HG02678 (cell line): ENCODE results near the gene UVSSA.

Experiments
- ATAC-seq: cut with Tn5 transposase; IDR thresholded peaks from one replicate; pipeline ENCODE4 v1.9.1; 2021; ENCODE audit warnings: mild to moderate bottlenecking, moderate library complexity; ENCODE audit not compliant: unreplicated experiment

The UVSSA gene

GRCh38 chr4:1345903-1346780, 866 bp upstream of the UVSSA start:
- ATAC-seq, result peak; percentile 2

GRCh38 chr4:1347410-1347864, 429 bp downstream of the UVSSA start:
- ATAC-seq, result peak; percentile 29

DNA sequence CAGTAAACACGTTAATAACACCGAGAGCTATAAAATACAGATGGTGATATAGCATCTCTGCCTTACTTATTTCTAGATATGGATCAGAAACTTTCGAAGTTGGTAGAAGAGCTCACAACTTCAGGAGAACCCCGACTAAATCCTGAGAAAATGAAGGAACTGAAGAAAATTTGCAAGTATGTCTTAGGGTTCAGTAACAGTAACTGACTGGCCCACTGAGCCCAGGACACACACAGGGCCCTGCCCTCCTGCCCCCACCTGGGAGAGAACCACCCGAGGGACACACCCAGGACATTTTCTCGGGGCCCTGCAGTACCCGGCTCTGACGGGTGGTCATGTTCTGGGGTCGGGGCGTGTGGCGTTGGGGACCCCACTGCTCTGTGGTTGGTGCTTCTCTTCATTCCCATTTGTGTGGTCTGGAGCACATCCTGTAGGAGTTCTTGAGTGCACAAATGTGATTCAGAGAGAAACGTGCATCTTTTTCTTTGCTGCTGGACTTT, 1.1 kb downstream of the UVSSA start:
- no peak for ATAC-seq

GRCh38 chr4:1348746-1349145, 1.7 kb downstream of the UVSSA start:
- ATAC-seq, result no peak

DNA sequence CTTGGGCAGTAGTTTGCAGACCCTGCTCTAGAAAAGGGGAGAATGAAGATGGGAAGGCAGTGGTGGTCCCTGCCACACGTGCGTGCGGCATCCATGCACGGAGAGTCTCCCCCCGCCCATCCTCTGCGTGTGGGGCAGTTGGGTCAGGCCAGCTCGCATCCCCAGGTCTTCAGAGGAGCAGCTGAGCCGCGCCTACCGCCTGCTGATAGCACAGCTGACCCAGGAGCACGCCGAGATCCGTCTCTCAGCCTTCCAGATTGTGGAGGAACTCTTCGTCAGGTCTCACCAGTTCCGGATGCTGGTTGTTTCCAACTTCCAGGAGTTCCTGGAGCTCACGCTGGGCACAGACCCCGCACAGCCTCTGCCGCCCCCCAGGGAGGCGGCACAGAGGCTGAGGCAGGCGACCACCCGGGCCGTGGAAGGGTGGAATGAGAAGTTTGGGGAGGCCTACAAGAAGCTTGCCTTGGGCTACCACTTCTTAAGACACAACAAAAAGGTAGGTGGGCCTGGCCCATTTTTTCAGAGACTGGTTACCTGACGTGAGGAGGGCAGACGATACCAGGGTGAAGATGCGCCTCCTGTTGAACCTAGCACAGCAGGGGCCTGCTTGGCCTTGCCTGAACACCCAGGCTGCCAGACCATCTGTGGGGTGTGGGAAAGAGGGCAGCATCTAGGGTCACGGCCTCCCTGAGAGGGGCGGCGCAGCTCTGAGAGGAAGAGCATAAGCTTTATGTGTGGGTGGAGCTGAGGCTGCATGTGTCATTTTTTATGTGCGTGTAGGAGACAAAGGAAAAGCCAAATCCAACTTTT, 2.6 kb downstream of the UVSSA start:
- ATAC-seq, result no peak

- no peak for ATAC-seq
These were observed 3.1 kb downstream of the UVSSA start for GRCh38 chr4:1350169-1350520.

DNA sequence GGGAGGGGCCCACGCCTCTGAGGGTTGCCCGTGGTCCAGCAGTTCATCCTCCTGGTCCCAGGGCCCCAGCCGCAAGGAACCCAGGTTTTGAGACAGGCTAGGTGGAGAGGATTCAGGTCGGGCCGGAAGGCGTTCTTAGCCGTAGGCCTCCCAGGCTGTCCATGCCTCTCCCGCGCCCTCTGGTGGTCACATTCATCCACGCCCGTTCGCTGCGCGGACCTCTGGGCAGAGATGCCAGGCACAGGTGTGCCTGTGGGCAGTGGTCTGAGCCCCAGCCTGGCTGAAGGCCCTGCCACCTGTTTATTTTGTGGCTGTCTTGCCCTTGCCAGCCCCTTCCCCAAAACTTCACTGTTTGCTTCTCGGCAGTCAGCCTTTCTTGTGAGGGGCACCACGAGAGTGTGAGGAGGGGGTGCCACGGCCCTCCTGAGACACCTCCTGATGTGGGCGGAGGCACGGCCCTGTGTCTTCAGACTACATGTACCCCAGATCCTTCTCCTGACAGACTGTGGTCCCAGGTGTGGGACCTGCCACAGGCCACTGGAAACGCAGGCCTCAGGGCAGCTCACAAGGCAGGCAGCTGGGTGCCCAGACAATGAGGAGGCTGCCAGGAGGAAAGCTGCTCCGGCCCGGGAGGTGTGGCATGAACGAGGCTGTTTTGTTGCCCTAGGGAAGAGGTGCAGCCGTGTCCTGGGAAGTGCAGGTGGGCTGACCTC, 5.0 kb downstream of the UVSSA start:
- no peak for ATAC-seq

GRCh38 chr4:1352567-1352900, 5.5 kb downstream of the UVSSA start:
- ATAC-seq, result no peak

GRCh38 chr4:1353186-1354055, 6.4 kb downstream of the UVSSA start:
- no peak for ATAC-seq

DNA sequence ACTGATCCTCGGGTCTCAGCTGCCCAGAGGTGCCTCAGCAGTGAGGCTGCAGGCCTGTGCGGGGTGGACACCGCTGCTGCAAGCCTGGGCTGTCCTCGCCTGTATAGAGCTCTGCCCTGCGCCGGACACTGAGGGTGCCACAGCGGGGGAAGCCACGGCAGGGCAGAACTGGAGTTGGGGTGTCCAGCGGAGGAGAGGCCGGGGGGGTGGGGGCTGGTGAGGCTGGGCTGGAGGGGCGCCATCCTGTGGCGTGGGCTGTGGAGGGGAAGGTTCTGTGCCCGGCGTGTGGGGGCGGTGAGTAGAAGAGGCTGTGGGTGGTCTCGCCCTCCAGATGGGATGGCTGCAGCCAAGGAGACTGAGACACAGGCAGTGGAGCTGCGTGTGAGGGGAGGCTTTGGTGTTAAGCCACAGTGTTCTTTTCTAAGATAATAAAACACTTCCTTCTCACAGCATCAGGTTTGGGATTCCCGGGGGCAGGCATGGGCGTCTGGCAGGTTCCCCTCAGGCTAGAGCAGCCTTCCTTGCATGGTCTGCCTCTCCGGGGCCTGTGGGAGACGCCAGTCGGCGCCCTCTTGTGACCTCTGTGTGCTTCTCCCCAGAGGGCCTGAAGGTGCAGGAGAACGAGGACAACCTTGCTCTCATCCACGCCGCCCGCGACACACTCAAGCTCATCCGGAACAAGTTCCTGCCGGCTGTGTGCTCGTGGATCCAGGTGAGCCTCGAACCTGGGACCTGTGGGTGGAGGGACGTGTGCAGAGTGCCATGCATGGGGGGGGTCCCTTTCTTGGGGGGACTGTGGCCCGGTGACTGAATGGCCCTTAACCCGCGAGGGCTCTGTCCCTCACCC, 7.4 kb downstream of the UVSSA start:
- ATAC-seq, result no peak

- ATAC-seq, result no peak
These were observed 7.9 kb downstream of the UVSSA start for GRCh38 chr4:1354983-1355275.

- no peak for ATAC-seq
These were observed 8.4 kb downstream of the UVSSA start for GRCh38 chr4:1355378-1355777.

DNA sequence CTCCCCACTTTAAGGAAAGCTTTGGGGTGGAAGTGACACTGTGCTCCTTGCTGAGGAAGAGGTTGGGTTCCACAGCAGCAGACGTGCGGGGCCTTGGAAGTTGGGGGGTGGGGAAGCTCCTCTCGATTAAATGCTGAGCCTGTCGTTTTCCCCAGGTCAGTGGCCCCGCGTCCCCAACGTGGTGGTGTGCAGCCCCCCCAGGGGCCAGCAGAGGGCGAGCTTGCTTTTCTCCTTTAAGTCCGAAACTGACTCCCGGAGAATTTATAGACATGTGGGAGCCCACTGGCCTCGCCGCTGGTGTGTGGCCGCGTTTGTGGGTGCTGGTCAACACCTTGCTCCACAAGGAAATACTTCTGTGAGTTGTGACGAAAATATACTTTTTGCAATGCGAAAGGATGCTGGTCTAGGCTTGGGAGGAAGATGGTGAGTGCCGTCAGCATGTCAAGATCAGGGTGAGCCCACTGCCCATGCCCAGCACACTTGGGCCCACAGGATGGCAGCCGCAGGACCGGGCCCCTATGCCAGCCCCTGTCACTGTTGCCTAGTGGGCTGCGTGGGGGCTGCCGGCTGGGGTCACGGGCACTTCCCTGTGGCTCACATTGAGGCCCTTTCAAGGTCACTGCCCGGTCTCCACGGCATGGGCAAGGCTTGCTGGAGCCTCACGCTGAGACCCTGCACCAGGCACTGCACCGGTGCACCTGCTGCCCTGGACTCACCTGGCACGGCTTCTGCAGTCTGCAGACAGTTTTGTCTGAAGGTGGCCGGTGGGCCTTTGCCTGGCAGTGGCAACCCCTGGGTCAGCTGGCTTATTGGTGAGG, 9.4 kb downstream of the UVSSA start:
- no peak for ATAC-seq

DNA sequence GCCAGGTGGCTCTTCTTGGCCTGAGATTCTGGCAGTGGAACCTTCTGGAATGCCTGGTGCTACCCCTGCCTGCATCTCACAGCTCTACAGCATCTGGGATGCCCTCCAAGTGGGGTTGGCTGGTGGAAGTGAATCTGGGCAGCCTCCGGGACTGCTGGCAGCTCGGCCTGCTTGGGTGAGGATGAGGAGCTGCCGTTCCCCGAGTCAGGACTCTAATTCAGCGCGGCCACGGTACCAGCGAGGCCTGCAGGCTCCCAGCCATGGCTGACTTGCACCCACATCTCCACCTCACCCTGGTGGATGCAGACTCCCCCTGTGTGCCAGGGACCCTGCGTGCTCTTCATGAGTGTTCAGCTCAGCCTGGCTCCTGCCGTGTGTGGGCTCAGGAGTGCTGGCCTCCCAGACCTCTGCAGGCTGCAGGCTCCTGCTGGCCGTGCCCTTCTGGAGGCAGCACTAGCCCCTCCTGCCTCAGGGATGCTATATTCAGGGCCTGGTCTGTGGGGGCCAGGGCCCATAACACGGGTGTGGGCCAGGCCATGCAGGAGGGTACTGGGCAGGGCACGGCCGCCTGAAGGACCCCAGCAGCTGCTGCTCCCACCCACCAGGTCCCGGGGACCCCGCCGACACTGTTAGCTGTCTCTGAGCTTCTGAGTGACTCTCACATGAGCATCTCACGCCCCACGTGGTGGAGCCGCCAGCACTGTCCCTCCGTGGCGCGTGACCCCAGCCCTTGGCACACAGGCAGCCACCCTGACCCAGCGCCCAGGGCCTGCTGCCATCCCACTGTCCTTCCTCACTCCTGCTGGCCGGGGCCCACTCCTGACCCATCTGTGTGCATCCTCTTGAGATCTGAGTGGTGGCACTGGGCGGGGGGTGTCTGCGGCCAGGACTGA, 10.6 kb downstream of the UVSSA start:
- no peak for ATAC-seq

DNA sequence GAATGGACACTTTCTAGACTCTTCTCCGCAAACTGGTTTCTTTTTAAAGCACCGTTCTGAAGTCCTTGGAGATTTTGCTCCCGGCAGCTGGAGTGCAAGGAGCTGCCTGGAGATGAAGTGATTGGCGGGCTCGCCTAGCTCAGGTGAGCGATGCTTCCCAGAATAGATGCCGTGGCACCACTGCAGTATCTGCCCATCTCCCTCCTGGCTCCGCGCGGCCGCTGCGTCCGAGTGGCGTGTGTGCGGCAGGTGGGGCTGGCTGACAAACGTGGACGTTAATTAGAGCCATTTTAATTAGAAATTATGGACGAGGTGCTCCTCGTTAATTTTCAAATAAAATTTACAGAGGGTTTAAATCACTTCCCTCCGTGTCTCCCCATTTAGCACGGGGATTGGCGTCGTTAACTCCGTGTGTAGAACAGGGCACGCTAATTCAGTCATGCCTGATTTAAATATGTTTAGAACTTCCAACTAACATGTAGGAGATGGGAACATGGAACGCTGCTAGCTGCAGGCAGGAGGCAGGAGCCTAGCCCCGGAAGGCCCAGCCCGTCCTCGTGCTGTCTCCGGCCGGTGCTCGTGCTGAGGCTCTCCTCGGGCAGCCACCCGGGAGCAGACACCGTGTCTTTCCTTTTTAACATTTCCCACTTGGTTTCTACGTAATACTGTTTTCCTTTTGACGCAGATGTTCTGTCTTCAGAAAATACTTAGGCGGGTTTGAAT, 11.6 kb downstream of the UVSSA start:
- no peak for ATAC-seq

DNA sequence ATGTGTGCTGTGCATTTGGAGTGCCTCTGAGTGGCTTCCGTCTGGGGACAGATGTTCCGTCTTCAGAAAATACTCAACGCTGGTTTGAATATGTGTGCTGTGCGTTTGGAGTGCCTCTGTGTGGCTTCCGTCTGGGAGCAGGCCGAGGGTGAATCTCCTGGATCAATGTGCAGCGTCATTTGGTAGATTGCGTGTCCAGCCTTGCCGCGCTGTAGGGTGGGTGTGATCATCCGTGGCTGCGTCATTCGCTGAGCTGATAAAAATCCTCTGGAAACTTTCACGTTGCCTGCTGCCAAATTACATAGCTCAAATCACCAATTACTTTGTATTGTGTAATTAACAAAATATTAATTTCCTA, 12.1 kb downstream of the UVSSA start:
- no peak for ATAC-seq

DNA sequence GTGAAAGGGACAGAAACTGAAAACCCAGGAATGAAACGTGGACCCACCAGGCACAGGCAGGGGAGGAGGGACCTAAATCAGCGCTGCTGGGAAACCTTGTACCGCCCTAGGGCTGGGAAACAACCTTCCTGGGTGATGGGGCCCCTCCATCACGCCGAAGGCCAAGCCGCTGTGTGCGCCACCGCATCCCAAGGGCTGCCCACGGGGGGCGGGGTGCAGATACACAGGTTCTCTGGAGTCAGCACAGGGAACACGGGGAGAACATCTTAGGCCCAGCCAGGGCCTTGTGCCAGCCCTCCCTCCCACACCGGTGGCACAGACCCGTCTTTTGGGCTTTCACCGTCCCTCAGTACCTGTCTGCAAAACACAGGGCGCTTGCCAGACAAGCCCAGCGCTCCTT, 13.0 kb downstream of the UVSSA start:
- no peak for ATAC-seq
